H1 (cell line): ENCODE measurements around the gene C2orf81.

Experiments used
- MAFK ChIP-seq: IDR thresholded peaks from 2 replicates; pipeline ENCODE4 v1.6.1; 2012; ENCODE audit warnings: low read depth, mild to moderate bottlenecking, improper control_type of control experiment, low read length
- PHF8 ChIP-seq: fragments of 200-600 bp; sonication (generic); conservative IDR thresholded peaks from 2 replicates; pipeline ENCODE4 v1.7.1; 2012; ENCODE audit warnings: low read depth, mild to moderate bottlenecking, inconsistent platforms, low read length, moderate library complexity
- RAD21 ChIP-seq, 2 experiments: IDR thresholded peaks in 1 of 2; conservative IDR thresholded peaks in 1 of 2; 2 replicates each; pipeline ENCODE4 v1.6.1; 2011; ENCODE audit warnings: low read depth in 2 of 2, low read length in 2 of 2, improper control_type of control experiment in 1 of 2, inconsistent platforms in 1 of 2, mild to moderate bottlenecking in 1 of 2, moderate library complexity in 1 of 2
- ZNF274 ChIP-seq: IDR thresholded peaks from 2 replicates; pipeline ENCODE4 v1.7.0; 2012; ENCODE audit warnings: low read length, borderline replicate concordance; ENCODE audit errors: extremely low read depth
- TF ChIP-seq, protein P1 (sequence below), 3 experiments: IDR thresholded peaks; 1 replicate in 2 of 3; 2 replicates in 1 of 3; pipeline versions ENCODE4 v1.5.1 to v1.6.1; 2011; ENCODE audit warnings: low read length in 3 of 3, mild to moderate bottlenecking in 3 of 3, inconsistent platforms in 2 of 3, low read depth in 1 of 3, moderate library complexity in 1 of 3; ENCODE audit not compliant: insufficient read depth in 1 of 3; ENCODE audit errors: control extremely low read depth in 1 of 3

- TF ChIP-seq, protein P1, sequence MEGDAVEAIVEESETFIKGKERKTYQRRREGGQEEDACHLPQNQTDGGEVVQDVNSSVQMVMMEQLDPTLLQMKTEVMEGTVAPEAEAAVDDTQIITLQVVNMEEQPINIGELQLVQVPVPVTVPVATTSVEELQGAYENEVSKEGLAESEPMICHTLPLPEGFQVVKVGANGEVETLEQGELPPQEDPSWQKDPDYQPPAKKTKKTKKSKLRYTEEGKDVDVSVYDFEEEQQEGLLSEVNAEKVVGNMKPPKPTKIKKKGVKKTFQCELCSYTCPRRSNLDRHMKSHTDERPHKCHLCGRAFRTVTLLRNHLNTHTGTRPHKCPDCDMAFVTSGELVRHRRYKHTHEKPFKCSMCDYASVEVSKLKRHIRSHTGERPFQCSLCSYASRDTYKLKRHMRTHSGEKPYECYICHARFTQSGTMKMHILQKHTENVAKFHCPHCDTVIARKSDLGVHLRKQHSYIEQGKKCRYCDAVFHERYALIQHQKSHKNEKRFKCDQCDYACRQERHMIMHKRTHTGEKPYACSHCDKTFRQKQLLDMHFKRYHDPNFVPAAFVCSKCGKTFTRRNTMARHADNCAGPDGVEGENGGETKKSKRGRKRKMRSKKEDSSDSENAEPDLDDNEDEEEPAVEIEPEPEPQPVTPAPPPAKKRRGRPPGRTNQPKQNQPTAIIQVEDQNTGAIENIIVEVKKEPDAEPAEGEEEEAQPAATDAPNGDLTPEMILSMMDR (IDR thresholded peaks at IDR 0.05; ENCODE audit: control extremely low read depth in 1 of 3, insufficient read depth in 1 of 3, low read depth in 1 of 3, low read length in 3 of 3) = no peak
- TF ChIP-seq ZNF274 (no peak), MAFK (no peak), RAD21 (IDR thresholded peaks at IDR 0.05 in 1 of 2, conservative IDR thresholded peaks at IDR 0.05 in 1 of 2; ENCODE audit: low read depth in 2 of 2, low read length in 2 of 2) (no peak), PHF8 (no peak)
Measured at GRCh38 chr2:74444498-74445318, 23.3 kb upstream of the C2orf81 start.
